Activated naive CD8-positive, alpha-beta T cell treated with anti-CD3 and anti-CD28 coated beads for 36 hours (primary cell): ENCODE data around the gene RTN4R. TPM values are rescaled to one million over a fixed set of nuclear protein-coding genes. Genes with fewer than 3 reads are reported as not detected.
"Not testable (repeated sequence)": the region's sequence is repeated elsewhere in the genome, so short reads cannot be mapped to it uniquely, and the experiment has no call there.

Experiments used
- DNase-seq: peaks from one replicate; pipeline ENCODE4 v3.0.0; 2021
- H3K27ac Mint-ChIP-seq: one replicate; pipeline ENCODE4 v1.8.0; 2022; ENCODE audit warnings: mild to moderate bottlenecking, moderate library complexity, mixed read lengths
- H3K27me3 Mint-ChIP-seq: one replicate; pipeline ENCODE4 v1.8.0; 2022; ENCODE audit warnings: mild to moderate bottlenecking, mixed read lengths
- H3K36me3 Mint-ChIP-seq: one replicate; pipeline ENCODE4 v1.8.0; 2021; ENCODE audit warnings: mild to moderate bottlenecking, mixed read lengths
- H3K4me1 Mint-ChIP-seq: one replicate; pipeline ENCODE4 v1.8.0; 2021; ENCODE audit warnings: mixed read lengths
- H3K4me3 Mint-ChIP-seq: one replicate; pipeline ENCODE4 v1.8.0; 2022; ENCODE audit warnings: mild to moderate bottlenecking, moderate library complexity, mixed read lengths
- H3K9me3 Mint-ChIP-seq: one replicate; pipeline ENCODE4 v1.8.0; 2022; ENCODE audit warnings: mixed read lengths
- total RNA-seq, 2 experiments: library from RNA; stranded (reverse); gene quantifications; one replicate each; pipeline ENCODE4 v1.2.3, GENCODE V29; 2021

The RTN4R gene
- total RNA-seq, 2 experiments from 2014 or later = 3.2 to 3.5 TPM

DNA sequence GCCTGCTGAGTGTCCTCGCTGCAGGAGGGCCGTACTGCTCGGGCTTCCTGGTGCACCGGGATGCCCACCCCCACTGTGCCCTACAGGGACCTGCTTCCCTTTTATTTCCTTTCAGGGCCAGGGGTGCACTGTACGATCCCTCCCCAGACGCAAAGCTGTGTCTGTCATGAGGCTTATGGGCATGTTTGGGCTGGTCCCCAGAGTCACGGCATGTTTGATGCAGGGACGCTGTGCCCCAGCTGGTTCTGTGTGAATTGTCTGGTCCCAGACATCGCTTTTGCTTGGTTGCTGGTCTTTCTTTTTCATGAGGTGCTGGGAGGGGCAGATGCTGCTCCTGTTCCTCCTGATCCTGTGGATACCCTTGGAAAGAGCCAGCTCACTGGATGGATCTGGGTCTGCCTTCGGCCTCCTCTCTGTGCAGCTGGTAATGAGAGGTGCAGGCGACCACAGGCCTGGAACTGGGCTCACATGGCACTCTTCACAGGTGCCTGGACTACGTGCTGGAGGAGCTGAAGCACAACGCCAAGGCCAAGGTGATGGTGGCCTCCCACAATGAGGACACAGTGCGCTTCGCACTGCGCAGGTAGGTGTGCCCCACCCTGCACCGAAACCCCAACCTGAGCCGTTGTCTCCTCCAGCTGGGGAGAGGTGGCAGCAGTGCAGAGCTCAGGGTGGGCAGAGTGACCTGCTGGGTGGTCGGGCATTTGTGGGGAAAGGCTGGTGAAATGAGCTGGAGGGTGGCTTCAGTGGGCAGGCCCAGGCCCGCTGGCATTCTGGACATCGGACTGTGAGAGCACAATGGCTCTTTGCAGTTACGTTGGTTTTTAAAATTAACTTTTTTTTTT is 40.9 kb upstream of the RTN4R start:
- H3K27ac Mint-ChIP-seq, H3K36me3 Mint-ChIP-seq, H3K9me3 Mint-ChIP-seq, H3K27me3 Mint-ChIP-seq, H3K4me3 Mint-ChIP-seq, DNase-seq, H3K4me1 Mint-ChIP-seq: not testable (repeated sequence)

DNA sequence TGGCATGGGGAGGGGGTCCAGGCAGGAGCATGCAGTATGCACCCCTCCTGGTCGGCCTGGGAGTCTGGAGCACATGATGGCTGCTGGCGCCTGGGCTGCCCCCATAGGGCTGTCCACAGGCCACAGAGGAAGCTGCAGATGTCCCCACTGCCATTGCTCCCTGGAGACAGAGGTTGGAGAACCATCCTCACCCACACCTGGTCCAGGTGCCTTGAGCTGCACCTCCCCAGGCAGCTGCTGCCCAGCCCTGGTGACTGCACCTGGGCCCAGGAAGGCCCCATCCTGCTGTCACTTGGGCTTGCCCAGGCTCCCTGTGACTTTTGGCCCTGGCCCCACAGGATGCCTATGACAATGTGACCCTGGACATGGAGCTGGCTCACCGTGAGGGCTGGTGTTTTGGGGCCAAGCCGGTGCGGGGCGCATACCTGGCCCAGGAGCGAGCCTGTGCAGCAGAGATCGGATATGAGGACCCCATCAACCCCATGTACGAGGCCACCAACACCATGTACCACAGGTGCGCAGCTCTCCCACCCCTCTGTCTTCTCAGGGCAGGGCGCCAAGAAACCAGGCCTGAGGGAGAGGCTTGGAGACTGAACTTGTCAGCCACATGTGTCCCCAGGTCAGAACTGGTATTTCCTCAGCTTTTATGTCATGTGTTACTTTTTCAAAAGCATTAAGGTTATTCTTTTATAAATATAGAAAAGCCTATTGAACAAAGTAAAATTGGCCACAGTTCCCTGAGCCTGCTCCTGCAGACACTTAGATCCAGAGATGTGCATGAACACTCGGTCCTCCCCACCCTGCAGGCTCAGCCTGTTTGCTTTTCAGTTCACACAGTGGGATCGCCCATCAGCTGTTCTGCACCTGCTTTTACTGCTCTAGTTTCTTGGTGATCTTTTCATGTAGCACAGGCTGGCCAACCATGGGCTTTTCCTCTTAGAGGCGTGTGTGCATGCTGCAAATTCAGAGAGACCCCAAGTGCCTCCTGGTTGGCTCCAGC is 39.6 kb upstream of the RTN4R start:
- not testable (repeated sequence) for H3K27me3 Mint-ChIP-seq, H3K4me3 Mint-ChIP-seq, H3K9me3 Mint-ChIP-seq, H3K27ac Mint-ChIP-seq, H3K36me3 Mint-ChIP-seq, H3K4me1 Mint-ChIP-seq, DNase-seq

DNA sequence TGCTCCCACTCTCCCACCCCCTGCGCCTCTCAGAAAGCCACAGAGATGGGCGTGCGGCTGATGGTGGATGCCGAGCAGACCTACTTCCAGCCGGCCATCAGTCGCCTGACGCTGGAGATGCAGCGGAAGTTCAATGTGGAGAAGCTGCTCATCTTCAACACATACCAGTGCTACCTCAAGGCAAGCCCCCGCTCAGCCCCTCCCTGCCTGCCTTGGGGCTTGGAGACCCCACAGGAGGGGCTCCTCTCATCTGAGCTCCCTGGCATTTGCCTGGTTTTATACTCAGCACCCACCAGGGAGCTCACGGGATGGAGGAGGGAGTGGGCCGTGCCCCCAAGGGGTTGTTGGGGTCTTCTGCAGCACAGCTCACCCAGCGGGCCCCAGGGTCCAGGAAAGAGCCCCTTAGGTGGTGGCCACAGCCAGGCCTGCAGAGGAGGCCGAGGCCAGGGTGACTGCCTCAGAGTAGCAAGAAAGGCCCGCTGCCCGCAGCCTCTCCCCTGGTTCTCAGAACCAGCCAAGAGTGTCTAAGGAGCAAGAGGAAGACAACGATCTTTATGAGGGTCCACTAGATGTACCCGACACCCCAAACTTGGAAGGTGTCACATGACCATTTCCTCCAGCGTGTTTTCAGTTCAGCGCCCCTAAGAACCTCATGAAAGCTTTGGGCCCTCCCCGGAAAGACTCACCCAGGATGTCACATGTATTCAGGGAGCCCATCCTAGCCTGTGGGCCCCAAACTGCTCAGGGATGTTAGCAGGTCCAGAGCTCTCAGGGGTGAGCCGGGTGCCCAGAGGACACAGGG is 38.7 kb upstream of the RTN4R start:
- not testable (repeated sequence) for H3K9me3 Mint-ChIP-seq, H3K36me3 Mint-ChIP-seq, H3K4me3 Mint-ChIP-seq, H3K4me1 Mint-ChIP-seq, DNase-seq, H3K27me3 Mint-ChIP-seq, H3K27ac Mint-ChIP-seq

DNA sequence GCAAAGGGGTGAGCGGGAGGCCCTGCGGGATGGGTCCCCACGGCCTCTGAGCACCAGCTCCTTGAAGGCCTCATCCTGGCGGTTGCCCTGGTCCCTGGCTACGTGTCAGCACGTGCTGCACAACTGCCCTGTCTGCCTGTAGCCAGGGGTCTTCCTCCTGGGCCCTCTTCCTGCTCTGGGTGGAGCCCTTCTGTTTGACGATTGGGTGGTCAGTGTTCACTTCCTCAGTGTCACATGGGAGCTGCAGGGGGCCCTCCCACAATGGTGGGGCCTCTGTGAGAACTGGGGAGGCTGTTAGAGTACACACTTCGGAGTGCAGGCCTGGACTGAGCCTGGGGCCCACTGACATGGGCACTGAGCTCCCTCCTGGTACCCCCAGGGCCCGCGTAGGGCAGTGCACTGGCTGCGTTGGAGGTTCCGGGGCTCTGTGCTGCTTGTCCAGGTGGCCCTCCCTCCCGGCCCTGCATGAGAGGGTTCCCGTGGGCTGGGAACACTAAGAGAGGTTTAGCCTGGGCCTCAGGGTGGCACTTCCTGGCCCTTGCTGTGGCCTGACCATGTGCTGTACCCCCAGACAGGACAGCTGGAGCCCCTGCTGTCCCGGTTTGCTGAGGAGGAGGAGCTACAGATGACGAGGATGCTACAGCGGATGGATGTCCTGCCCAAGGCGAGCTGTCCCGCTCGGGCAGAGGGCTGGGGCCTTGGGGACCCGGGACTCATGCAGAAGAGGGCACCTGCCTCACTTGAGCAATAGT is 38.0 kb upstream of the RTN4R start:
- no peak for DNase-seq
- Mint-ChIP-seq H3K4me3 (no peak overlapping the region), H3K27me3 (peaks cover 15% of the 10 kb centered on the region), H3K36me3 (no peaks in the 10 kb centered on the region), H3K4me1 (no peaks in the 10 kb centered on the region), H3K27ac (no peak overlapping the region), H3K9me3 (no peaks in the 10 kb centered on the region)

DNA sequence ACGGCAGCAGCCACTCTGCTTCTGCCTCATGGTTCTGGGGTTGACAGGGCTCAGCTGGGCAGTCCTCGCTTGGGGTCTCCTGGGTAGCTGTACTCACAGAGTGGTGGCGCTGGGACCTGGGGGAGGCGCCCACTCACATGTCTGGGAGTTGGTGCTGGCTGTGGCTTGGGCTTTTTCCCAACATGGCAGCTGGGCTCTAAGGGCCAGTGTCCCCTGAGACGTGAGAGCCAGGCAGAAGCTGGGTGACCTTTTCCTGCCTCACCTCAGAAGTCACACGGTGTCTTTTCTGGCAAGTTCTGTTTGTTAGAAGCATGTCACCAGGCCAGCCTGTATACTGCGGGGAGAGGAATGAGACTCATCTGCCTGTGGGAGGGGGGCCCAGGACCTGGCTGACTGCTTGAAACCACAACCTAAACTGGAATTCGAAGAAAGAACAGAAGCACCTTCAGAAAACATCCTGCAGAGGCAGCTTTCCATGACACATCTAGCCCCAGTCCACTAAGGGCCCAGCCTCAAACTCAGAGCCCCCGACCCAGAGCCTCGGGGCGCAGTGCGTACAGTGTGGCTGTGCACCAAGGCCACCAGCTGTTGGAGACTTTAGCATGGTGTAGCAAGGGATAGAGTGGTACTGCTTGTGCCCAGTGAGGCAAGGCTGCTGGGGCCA is 37.2 kb upstream of the RTN4R start:
- peaks cover 21% of the 10 kb centered on the region for H3K27me3 Mint-ChIP-seq
- not testable (repeated sequence) for H3K4me1 Mint-ChIP-seq, H3K4me3 Mint-ChIP-seq, DNase-seq, H3K36me3 Mint-ChIP-seq, H3K9me3 Mint-ChIP-seq
- H3K27ac Mint-ChIP-seq = peak overlapping the region; percentile 38

DNA sequence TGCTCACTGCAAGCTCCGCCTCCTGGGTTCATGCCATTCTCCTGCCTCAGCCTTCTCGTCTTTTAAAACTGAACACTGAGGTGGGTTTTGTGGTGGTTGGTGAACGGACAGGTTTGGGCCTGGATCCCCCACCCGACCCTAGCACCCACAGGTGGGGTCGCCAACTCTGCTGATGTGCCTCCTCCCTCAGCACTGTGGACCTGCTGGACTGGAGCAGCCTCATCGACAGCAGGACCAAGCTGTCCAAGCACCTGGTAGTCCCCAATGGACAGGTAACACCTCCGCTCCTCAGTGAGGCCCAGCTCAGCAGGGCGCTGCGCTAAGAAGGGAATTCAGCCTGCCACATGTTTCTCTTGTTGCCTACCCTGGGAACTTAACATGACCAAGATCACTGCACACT is 36.5 kb upstream of the RTN4R start:
- Mint-ChIP-seq H3K27me3 (peaks cover 21% of the 10 kb centered on the region), H3K27ac (no peak overlapping the region), H3K4me3 (no peak overlapping the region), H3K36me3 (no peaks in the 10 kb centered on the region), H3K9me3 (no peaks in the 10 kb centered on the region), H3K4me1 (peaks cover 1% of the 10 kb centered on the region)
- no peak for DNase-seq

DNA sequence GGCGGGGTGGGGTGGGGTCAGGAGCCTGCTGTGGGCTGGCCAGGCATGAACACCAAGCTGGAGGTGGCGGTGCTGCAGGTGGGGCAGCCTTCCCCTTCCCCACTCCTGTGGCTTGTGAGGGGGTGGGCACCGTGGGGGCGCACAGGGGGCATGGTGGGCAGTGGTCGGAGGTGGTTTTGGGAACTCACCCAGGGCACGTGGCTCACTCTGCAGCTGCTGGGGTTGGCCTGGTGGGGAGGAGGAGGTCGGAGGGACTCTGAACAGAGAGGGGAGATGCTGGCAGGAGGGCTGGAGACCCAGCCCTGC is 35.1 kb upstream of the RTN4R start:
- not testable (repeated sequence) for H3K9me3 Mint-ChIP-seq

DNA sequence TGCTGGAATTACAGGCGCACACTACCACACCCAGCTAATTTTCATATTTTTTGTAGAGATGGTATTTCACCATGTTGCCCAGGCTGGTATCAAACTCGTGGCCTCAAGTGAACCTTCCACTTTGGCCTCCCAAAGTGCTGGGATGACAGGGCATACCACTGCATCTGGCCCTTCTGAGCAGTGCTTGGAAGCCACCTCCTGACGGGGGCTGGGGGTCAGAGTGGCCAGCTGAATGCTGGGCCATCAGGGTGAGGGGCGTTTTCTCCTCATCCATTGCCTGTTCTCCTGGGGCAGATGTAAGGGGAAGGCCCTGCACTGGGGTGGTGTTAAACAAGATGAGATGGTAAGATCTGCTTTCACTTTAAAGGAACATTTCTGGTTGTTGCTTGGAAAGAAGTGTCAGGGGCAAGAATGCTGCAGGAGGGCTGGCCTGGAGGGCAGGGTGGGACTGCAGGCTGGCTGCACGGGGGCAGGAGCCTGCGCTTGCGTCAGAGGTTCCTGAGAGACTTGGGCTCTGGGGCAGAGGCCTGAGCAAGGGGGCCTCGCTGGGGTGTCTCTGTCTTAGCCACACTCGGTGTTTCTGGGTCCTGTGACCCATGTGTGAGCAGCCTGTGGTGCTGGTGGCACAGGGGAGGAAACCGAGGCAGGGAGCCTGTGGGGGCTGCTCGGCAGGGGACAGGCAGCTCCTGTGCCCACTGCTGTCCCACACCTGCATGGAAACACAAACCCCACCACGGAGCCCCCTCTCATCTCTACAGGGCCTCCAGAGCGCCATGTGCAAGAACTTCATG is 34.5 kb upstream of the RTN4R start:
- Mint-ChIP-seq H3K4me1 (peaks cover 1% of the 10 kb centered on the region), H3K27ac (no peak overlapping the region), H3K4me3 (no peak overlapping the region), H3K9me3 (no peaks in the 10 kb centered on the region), H3K36me3 (no peaks in the 10 kb centered on the region), H3K27me3 (peaks cover 21% of the 10 kb centered on the region)
- no peak for DNase-seq

More for the DNA sequence above, 35.1 kb upstream of the RTN4R start:
- not testable (repeated sequence) for H3K4me3 Mint-ChIP-seq, H3K36me3 Mint-ChIP-seq, H3K27ac Mint-ChIP-seq, DNase-seq, H3K4me1 Mint-ChIP-seq
- H3K27me3 Mint-ChIP-seq = peaks cover 21% of the 10 kb centered on the region

DNA sequence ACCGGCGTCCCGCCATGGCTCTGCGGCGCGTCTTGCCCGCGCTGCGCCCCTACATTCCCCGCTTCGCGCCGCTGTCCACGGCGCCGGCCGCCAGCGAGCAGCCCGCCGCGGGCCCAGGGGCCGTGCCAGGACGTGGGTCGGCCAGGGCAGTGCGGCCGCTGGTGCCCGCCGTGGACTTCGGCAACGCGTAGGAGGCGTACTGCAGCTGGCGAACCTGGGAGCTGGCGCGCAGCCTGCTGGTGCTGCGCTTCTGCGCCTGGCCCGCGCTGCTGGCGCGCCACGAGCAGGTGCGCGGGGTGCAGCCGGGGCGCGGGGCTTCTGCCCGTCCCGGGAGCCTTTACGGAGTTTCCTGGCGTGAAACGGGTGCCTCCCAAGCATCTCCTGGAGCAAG is 31.6 kb upstream of the RTN4R start:
- Mint-ChIP-seq H3K4me3 (peak overlapping the region; percentile 45), H3K36me3 (no peaks in the 10 kb centered on the region), H3K27me3 (peaks cover 21% of the 10 kb centered on the region), H3K27ac (no peak overlapping the region), H3K4me1 (peaks cover 1% of the 10 kb centered on the region), H3K9me3 (no peaks in the 10 kb centered on the region)
- DNase-seq = no peak

DNA sequence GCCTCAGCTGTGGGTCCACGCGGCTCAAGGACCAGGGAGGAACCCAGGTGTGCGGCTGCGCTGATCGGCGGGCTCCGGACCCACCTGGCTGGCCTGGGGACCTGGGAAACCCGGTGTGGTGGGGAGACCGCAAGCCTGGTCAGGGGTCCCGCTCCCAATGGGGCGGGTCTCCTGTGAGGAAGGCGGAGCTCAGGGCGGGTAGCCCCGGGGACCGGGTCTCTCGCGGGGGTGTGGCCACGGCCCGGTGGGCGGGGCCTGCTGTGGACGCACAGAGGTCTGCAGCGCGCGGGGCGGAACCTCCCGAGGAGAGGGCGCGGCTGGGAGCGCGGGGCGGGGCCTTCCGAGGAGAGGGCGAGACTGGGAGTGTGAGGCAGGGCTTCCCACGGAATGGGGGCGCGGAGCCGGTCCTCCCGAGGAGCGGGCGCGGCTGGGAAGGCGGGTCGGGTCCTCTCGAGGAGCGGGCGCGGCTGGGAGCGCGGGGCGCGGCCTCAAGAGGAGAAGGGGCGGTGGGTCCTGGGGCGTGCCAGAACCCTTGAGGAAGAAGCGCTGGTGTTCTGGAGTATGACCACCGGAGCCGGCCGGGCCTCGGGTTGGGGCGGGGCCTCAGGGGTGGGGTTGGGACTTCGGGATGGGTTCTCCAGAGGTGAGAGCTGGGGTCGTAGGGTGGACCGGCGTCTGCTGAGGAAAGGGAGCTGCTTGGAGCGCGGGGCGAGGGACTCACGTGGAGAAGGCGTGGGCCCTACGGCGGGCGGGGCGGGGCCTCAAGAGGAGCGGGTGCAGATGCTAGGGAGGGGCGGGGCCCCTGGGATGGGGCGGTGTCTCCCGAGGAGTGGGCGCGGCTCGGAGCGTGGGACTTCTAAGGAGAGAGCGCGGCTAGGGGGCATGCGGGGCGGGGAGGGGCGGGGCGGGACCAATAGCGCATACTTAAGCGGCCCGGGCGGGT is 31.0 kb upstream of the RTN4R start:
- DNase-seq = peak; percentile 90
- Mint-ChIP-seq H3K4me3 (peak overlapping the region; percentile 77), H3K27me3 (peaks cover 21% of the 10 kb centered on the region), H3K9me3 (no peaks in the 10 kb centered on the region), H3K4me1 (peaks cover 1% of the 10 kb centered on the region), H3K27ac (peak overlapping the region; percentile 38), H3K36me3 (no peaks in the 10 kb centered on the region)

DNA sequence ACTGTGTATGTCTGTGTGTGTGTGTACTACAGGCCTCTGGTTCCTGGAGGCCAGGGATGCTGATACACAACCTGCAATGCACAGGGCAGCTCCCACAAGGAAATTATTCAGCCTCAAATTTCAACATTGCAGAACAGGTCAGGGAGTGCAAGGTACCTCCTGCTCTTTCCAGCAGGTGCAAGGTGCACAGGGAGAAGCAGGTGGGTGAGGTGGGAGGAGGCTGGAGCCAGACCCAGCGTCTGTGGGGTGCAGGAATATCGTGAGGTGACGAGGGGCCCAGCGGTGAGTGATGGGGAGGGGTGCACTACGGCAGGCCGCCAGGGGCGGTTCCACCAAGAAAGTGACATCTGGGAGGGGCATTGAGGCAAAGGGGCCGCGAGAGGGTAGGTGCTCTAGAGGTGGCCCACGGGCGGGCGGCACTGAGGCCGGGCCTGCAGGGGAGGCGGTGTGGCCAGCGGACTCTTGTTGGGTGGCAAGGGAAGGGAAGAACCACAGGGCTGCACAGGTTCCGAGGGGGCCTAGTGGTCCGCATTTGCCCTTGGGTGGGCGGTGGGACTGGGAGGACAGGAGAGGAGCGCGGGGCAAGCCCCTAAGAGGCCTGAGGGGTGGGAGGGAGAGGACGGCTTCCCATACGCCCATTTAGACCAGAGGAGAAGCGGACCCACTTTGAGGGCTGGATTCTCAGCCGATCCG is 30.1 kb upstream of the RTN4R start:
- no peak for DNase-seq
- Mint-ChIP-seq H3K4me3 (peak overlapping the region; percentile 23), H3K4me1 (peaks cover 1% of the 10 kb centered on the region), H3K36me3 (no peaks in the 10 kb centered on the region), H3K9me3 (no peaks in the 10 kb centered on the region), H3K27ac (no peak overlapping the region), H3K27me3 (peaks cover 21% of the 10 kb centered on the region)

DNA sequence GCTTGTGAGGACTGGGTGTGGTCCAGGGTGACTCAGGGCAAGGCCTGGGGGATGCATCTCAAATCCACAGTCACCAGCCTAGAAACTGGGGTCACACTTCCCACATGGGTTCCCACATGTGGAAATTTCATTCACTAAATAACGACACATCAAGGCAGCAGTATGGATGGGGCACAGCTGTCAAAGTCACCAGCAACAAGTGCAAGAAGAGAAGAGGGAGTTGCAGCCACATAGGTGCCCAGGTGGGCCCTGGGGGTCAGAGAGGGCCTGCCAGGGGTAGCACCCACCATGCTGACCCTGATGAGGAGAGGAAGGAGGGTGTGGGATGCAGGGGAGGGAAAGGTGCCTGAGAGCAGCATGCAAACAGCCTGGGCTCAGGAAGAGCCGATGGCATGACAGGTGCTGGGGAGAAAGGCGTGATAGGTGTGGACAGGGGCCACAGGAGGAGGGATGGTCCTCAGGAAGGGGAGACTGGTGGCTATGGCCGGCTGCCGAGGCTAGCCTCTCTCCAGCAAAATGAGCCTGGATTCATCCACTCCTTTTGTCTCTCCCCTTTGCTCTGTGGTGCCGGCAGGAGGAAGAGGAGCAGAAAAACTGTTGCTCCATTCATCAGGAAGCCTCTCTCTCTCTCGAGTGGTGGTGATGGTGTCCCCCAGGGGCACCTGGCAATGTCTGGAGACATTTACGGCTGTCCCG is 29.4 kb upstream of the RTN4R start:
- no peaks in the 10 kb centered on the region for H3K36me3 Mint-ChIP-seq
- peaks cover 1% of the 10 kb centered on the region for H3K4me1 Mint-ChIP-seq
- H3K27me3 Mint-ChIP-seq = peaks cover 18% of the 10 kb centered on the region
- DNase-seq = no peak
- H3K27ac Mint-ChIP-seq = no peak overlapping the region
- H3K4me3 Mint-ChIP-seq = no peak overlapping the region
- no peaks in the 10 kb centered on the region for H3K9me3 Mint-ChIP-seq
